Measurements from ENCODE around the gene LHX6.

- TF ChIP-seq JUND (IDR thresholded peaks at IDR 0.05) (no peak), CTCF (IDR thresholded peaks at IDR 0.05 in 2 of 3, conservative IDR thresholded peaks at IDR 0.05 in 1 of 3; ENCODE audit: borderline replicate concordance in 1 of 3, insufficient read depth in 1 of 3, low read depth in 2 of 3, low read length in 2 of 3) (no peak), REST (IDR thresholded peaks at IDR 0.05; ENCODE audit: low read depth) (no peak), ZNF274 (IDR thresholded peaks at IDR 0.05; ENCODE audit: low read depth, low read length) (no peak)
Observed at GRCh38 chr9:122176916-122177315, 51.8 kb downstream of the LHX6 start.
